ENCODE results near the gene SLC12A6.

DNA sequence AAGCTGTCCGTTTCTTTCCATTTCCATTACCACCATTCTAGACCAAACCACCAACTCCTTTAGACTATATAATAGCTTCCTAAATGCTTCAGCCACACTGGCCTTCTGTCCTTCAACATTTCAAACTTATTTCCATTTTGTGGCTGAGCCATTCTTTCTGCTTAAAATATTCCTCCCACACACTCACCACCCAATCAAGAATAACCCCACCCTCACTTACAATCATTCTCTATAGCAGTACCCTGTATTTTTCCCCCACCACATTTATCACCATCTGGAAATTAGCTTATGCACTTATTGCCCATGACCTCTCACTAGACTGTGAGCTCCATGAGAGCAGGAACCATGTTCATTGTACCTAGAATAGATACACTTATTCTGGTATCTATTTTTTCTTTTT, 134.3 kb downstream of the SLC12A6 start:
- TF ChIP-seq POLR2A (IDR thresholded peaks at IDR 0.05) (no peak), POLR2AphosphoS5 (IDR thresholded peaks at IDR 0.05) (no peak)
- TF ChIP-seq, protein P1, sequence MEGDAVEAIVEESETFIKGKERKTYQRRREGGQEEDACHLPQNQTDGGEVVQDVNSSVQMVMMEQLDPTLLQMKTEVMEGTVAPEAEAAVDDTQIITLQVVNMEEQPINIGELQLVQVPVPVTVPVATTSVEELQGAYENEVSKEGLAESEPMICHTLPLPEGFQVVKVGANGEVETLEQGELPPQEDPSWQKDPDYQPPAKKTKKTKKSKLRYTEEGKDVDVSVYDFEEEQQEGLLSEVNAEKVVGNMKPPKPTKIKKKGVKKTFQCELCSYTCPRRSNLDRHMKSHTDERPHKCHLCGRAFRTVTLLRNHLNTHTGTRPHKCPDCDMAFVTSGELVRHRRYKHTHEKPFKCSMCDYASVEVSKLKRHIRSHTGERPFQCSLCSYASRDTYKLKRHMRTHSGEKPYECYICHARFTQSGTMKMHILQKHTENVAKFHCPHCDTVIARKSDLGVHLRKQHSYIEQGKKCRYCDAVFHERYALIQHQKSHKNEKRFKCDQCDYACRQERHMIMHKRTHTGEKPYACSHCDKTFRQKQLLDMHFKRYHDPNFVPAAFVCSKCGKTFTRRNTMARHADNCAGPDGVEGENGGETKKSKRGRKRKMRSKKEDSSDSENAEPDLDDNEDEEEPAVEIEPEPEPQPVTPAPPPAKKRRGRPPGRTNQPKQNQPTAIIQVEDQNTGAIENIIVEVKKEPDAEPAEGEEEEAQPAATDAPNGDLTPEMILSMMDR (IDR thresholded peaks at IDR 0.05): no peak
